K562 (cell line): ENCODE data around the gene CECR2. TPM values are rescaled to one million over a fixed set of nuclear protein-coding genes. Genes with fewer than 3 reads are reported as not detected.

Experiments
- ATAC-seq: fragments of 200-7000 bp; cut with Tn5 transposase; 3 replicates; pipeline ENCODE4 v1.9.1; 2020; ENCODE audit warnings: moderate library complexity
- BruUV-seq: library from RNA; stranded (reverse); fragments of 400-500 nt; replicated peaks from 2 replicates; lab custom pipeline; 2021; lab: Mats Ljungman, UMichigan
- CTCF ChIA-PET: fragments of 300-600 bp; formaldehyde crosslinking; extraction: SDS; loops from one replicate; lab custom pipeline; 2021; ENCODE audit warnings: low intra/inter-chr PET ratio; lab: Yijun Ruan, JAX
- POLR2A ChIA-PET: fragments of 300-600, 350-650 bp; sonication (Branson Sonifier 250); formaldehyde crosslinking; extraction: SDS; loops from one replicate; lab custom pipeline; 2021; ENCODE audit warnings: antibody characterized with exemption, inconsistent platforms; lab: Yijun Ruan, JAX
- DNase-seq, 4 experiments: peaks; one replicate each; pipeline versions ENCODE4 v3.0.0 to v3.0.0-alpha.2; 2011 to 2018; ENCODE audit warnings: low spot score in 3 of 4, mixed read lengths in 3 of 4; ENCODE audit errors: extremely low read depth in 1 of 4
- FAIRE-seq: peaks from 2 replicates; lab custom pipeline; 2011; peaks lifted over from hg19 to GRCh38; lab: Jason Lieb, UNC
- H2AFZ ChIP-seq: 2 replicates; pipeline ENCODE4 v1.6.0; 2011; ENCODE audit warnings: low read depth, low read length, control low read depth, inconsistent platforms
- H3K27ac ChIP-seq: fragments of 200-600 bp; 3 replicates; pipeline ENCODE4 v1.8.0; 2011; ENCODE audit warnings: low read depth, mild to moderate bottlenecking, control low read depth, inconsistent platforms, low read length, moderate library complexity, mixed read lengths; ENCODE audit errors: extremely low read depth
- H3K27me3 ChIP-seq, 2 experiments: fragments of 300-600 bp in 1 of 2; 2 replicates in 1 of 2; 3 replicates in 1 of 2; pipeline versions ENCODE4 v1.6.0 to v1.8.0; 2011; ENCODE audit warnings: inconsistent platforms in 2 of 2, low read length in 2 of 2, mild to moderate bottlenecking in 1 of 2, mixed read lengths in 1 of 2, moderate library complexity in 1 of 2; ENCODE audit not compliant: control insufficient read depth in 2 of 2, insufficient read depth in 2 of 2
- H3K36me3 ChIP-seq: fragments of 300-600 bp; 3 replicates; pipeline ENCODE4 v1.8.0; 2011; ENCODE audit warnings: mild to moderate bottlenecking, low read length, inconsistent platforms; ENCODE audit not compliant: control insufficient read depth, insufficient read depth
- H3K4me1 ChIP-seq, 2 experiments: fragments of 200-600 bp in 1 of 2; replicated peaks in 1 of 2; 2 replicates in 1 of 2; 3 replicates in 1 of 2; pipeline versions ENCODE4 v1.5.1 to v1.8.0; 2011; ENCODE audit warnings: inconsistent platforms in 2 of 2, low read length in 2 of 2, mild to moderate bottlenecking in 1 of 2, mixed read lengths in 1 of 2, moderate library complexity in 1 of 2; ENCODE audit not compliant: control insufficient read depth in 2 of 2, insufficient read depth in 2 of 2
- H3K4me2 ChIP-seq: 2 replicates; pipeline ENCODE4 v1.6.1; 2011; ENCODE audit warnings: low read length, control low read depth, inconsistent platforms, mixed read lengths; ENCODE audit not compliant: insufficient read depth
- H3K4me3 ChIP-seq: fragments of 200-600 bp; sonication (generic), shearing (Covaris generic); 2 replicates; pipeline ENCODE4 v1.5.1; 2016; ENCODE audit warnings: control low read depth, inconsistent platforms
- H3K79me2 ChIP-seq: fragments of 200-600 bp; 3 replicates; pipeline ENCODE4 v1.8.0; 2011; ENCODE audit warnings: low read length, inconsistent platforms; ENCODE audit not compliant: control insufficient read depth, insufficient read depth
- H3K9ac ChIP-seq, 2 experiments: 2 replicates each; pipeline versions ENCODE4 v1.6.0 to v1.6.1; 2011; ENCODE audit warnings: low read depth in 2 of 2, low read length in 2 of 2, control low read depth in 1 of 2, inconsistent platforms in 1 of 2, mild to moderate bottlenecking in 1 of 2, mixed read lengths in 1 of 2; ENCODE audit not compliant: insufficient read depth in 1 of 2
- H3K9me1 ChIP-seq: one replicate; pipeline ENCODE4 v1.6.0; 2011; ENCODE audit warnings: inconsistent platforms, mild to moderate bottlenecking, low read length, moderate library complexity; ENCODE audit not compliant: control insufficient read depth, insufficient read depth
- H3K9me3 ChIP-seq: replicated peaks from 2 replicates; pipeline ENCODE4 v1.5.1; 2011; ENCODE audit warnings: low read depth, low read length, inconsistent platforms; ENCODE audit not compliant: control insufficient read depth, insufficient read depth
- H4K20me1 ChIP-seq: replicated peaks from 2 replicates; pipeline ENCODE4 v1.6.1; 2011; ENCODE audit warnings: low read length, inconsistent platforms, mixed read lengths; ENCODE audit not compliant: control insufficient read depth, insufficient read depth
- ARID3A ChIP-seq: IDR thresholded peaks from 2 replicates; pipeline ENCODE4 v1.6.1; 2012; ENCODE audit warnings: low read depth, low read length, improper control_type of control experiment, borderline replicate concordance
- CREBBP ChIP-seq: IDR thresholded peaks from one replicate; pipeline ENCODE4 v1.6.1; 2012; ENCODE audit warnings: low read depth, mild to moderate bottlenecking, control low read depth, inconsistent platforms, low read length
- DDX20 ChIP-seq: fragments of 450-650 bp; IDR thresholded peaks from 2 replicates; pipeline ENCODE4 v1.6.1; 2016; ENCODE audit warnings: missing genetic modification characterization, low read depth, mild to moderate bottlenecking, missing compliant biosample characterization, moderate library complexity
- ETV6 ChIP-seq, 3 experiments: fragments of 150-350 bp in 1 of 3; sonication (generic) in 1 of 3; formaldehyde crosslinking in 1 of 3; IDR thresholded peaks; 2 replicates each; pipeline versions ENCODE4 v1.6.1 to v1.8.0; 2014 to 2022; ENCODE audit warnings: borderline replicate concordance in 2 of 3, low read depth in 2 of 3, antibody characterized with exemption in 1 of 3, low read length in 1 of 3, mild to moderate bottlenecking in 1 of 3, missing genetic modification reagents in 1 of 3
- FOSL1 ChIP-seq: fragments of 200-800 bp; sonication (Bioruptor generic); conservative IDR thresholded peaks from 2 replicates; pipeline ENCODE4 v1.6.1; 2016; ENCODE audit warnings: missing genetic modification characterization, missing compliant biosample characterization
- IFI16 ChIP-seq: fragments of 250-450 bp; sonication (Bioruptor Pico); IDR thresholded peaks from 2 replicates; pipeline ENCODE4 v2.1.2; 2022; ENCODE audit warnings: mild to moderate bottlenecking, inconsistent platforms
- IRF1 ChIP-seq: sonication (generic); formaldehyde crosslinking; IDR thresholded peaks from 2 replicates; pipeline ENCODE4 v1.8.0; 2022; ENCODE audit warnings: missing genetic modification reagents, mild to moderate bottlenecking, borderline replicate concordance
- LEF1 ChIP-seq: fragments of 450-650 bp; IDR thresholded peaks from 2 replicates; pipeline ENCODE4 v1.6.1; 2016; ENCODE audit warnings: mild to moderate bottlenecking
- MYC ChIP-seq, 2 experiments: fragments of 250-450 bp in 1 of 2; sonication (Bioruptor Pico) in 1 of 2; IDR thresholded peaks; 2 replicates each; pipeline versions ENCODE4 v1.5.1 to v1.6.1; 2012 to 2021; ENCODE audit warnings: low read depth in 2 of 2, borderline replicate concordance in 1 of 2, improper control_type of control experiment in 1 of 2, low read length in 1 of 2, mild to moderate bottlenecking in 1 of 2, moderate library complexity in 1 of 2
- NFE2L1 ChIP-seq: fragments of 450-650 bp; IDR thresholded peaks from 2 replicates; pipeline ENCODE4 v1.6.1; 2016; ENCODE audit warnings: missing genetic modification characterization, low read depth, mild to moderate bottlenecking, missing compliant biosample characterization, moderate library complexity, borderline replicate concordance
- SMAD3 ChIP-seq: fragments of 450-650 bp; formaldehyde crosslinking; conservative IDR thresholded peaks from 2 replicates; pipeline ENCODE4 v1.4.0; 2020; ENCODE audit warnings: mild to moderate bottlenecking
- SMARCC2 ChIP-seq: fragments of 450-650 bp; IDR thresholded peaks from 2 replicates; pipeline ENCODE4 v1.6.1; 2017; ENCODE audit warnings: antibody characterized with exemption, moderate library complexity, mild to moderate bottlenecking, low read depth
- ZNF324 ChIP-seq: fragments of 250-450 bp; sonication (Bioruptor Pico); IDR thresholded peaks from 2 replicates; pipeline ENCODE4 v1.4.0; 2020; ENCODE audit warnings: mild to moderate bottlenecking
- ZNF354B ChIP-seq: fragments of 250-450 bp; sonication (Bioruptor Pico); IDR thresholded peaks from 2 replicates; pipeline ENCODE4 v1.4.0; 2020
- ZNF766 ChIP-seq: fragments of 200-800 bp; sonication (Bioruptor generic); conservative IDR thresholded peaks from 2 replicates; pipeline ENCODE4 v1.6.1; 2016; ENCODE audit warnings: missing genetic modification characterization, missing compliant biosample characterization
- WGBS: fragments of 100-300 bp; shearing (Covaris generic); methylation state at CpG from one replicate; pipeline ENCODE4 v1.1.6; 2016; ENCODE audit warnings: low coverage, mixed read lengths; ENCODE audit not compliant: insufficient coverage; ENCODE audit errors: missing lambda C conversion rate; 5-methylcytosine and 5-hydroxymethylcytosine counted together
- in situ Hi-C: fragments of 300-500 bp; cut with MboI; formaldehyde crosslinking; loops from 4 replicates; pipeline ENCODE4 v1.15.0; 2018; ENCODE audit warnings: inconsistent platforms, mixed read lengths
- intact Hi-C: fragments of 100-400 bp; cut with micrococcal nuclease; formaldehyde crosslinking; loops from 2 replicates; pipeline ENCODE4 v1.14.2; 2022
- polyA plus RNA-seq, 8 experiments: library from polyadenylated mRNA; depleted of rRNA in 4 of 8; stranded (reverse) in 5 of 8; unstranded in 3 of 8; fragments of >200 nt; fragmentation: Nextera tagmentation in 2 of 8; fragmentation: Illumina TruSeq in 1 of 8; extraction: Ambion mirVana in 2 of 8; extraction: Trizol in 1 of 8; gene quantifications; 2 replicates each; pipeline versions ENCODE4 v1.2.1 to v1.2.3, GENCODE V29; 2011 to 2014; ENCODE audit warnings: inconsistent platforms in 1 of 8, missing spikeins in 1 of 8
- total RNA-seq, 7 experiments: library from RNA; depleted of rRNA in 6 of 7; stranded (reverse); fragments of >200 nt in 6 of 7; fragmentation: Illumina TruSeq in 2 of 7; extraction: Trizol in 2 of 7; gene quantifications; 2 replicates each; pipeline versions ENCODE4 v1.2.1 to v1.2.3, GENCODE V29; 2011 to 2021; ENCODE audit warnings: low replicate concordance in 1 of 7
- TF ChIP-seq, protein P1 (sequence below): fragments of 250-450 bp; sonication (Bioruptor Pico); IDR thresholded peaks from 2 replicates; pipeline ENCODE4 v1.8.0; 2022; ENCODE audit warnings: inconsistent platforms

CECR2 gene
- total and polyA plus RNA-seq, 9 of the 15 experiments (the other 6 are each of a cell fraction or from before 2014, with no cell fraction given), result 0.01 to 1.00 (median 0.27) TPM

GRCh38 chr22:17483688-17484372 is 114.6 kb downstream of the CECR2 start:
- Histone ChIP-seq H3K36me3 (no peaks in the 10 kb centered on the region), H2AFZ (no peak overlapping the region), H3K27ac (no peak overlapping the region), H3K4me2 (no peak overlapping the region), H3K27me3 (peaks cover 28 to 43% of the 10 kb centered on the region in 2 experiments), H3K4me3 (no peak overlapping the region), H3K9ac (no peak overlapping the region), H4K20me1 (no peaks in the 10 kb centered on the region), H3K9me1 (no peaks in the 10 kb centered on the region), H3K9me3 (no peaks in the 10 kb centered on the region), H3K79me2 (no peaks in the 10 kb centered on the region), H3K4me1 (no peaks in the 10 kb centered on the region)
- ChIA-PET CTCF (no interaction called here), POLR2A (interaction anchor here (0.8 kb wide), 1 partner anchor 17 kb away, joined by 3 read pairs; no protein-coding TSS in a partner anchor)
- in situ Hi-C loops (no loop called here), intact Hi-C loops (no loop called here)
- BruUV-seq, result no TSS peak
- no peak for DNase-seq
- no peak for ATAC-seq
- WGBS, result 0% methylated on average over 2 of the region's 2 CpGs
- FAIRE-seq, result no peak
- TF ChIP-seq ZNF766 (CRISPR knock-in tag), result no peak
- no peak for TF ChIP-seq ZNF354B (CRISPR knock-in tag)
- no peak for TF ChIP-seq SMAD3 (CRISPR knock-in tag)
- TF ChIP-seq FOSL1 (tag), result no peak
- TF ChIP-seq, protein P1, sequence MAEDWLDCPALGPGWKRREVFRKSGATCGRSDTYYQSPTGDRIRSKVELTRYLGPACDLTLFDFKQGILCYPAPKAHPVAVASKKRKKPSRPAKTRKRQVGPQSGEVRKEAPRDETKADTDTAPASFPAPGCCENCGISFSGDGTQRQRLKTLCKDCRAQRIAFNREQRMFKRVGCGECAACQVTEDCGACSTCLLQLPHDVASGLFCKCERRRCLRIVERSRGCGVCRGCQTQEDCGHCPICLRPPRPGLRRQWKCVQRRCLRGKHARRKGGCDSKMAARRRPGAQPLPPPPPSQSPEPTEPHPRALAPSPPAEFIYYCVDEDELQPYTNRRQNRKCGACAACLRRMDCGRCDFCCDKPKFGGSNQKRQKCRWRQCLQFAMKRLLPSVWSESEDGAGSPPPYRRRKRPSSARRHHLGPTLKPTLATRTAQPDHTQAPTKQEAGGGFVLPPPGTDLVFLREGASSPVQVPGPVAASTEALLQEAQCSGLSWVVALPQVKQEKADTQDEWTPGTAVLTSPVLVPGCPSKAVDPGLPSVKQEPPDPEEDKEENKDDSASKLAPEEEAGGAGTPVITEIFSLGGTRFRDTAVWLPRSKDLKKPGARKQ, result no peak
- no peak for TF ChIP-seq MYC (IDR thresholded peaks at IDR 0.05; ENCODE audit: low read depth, low read length)
- no peak for TF ChIP-seq MYC (CRISPR knock-in tag; IDR thresholded peaks at IDR 0.05; ENCODE audit: borderline replicate concordance, low read depth)
- TF ChIP-seq ETV6 (IDR thresholded peaks at IDR 0.05; ENCODE audit: borderline replicate concordance in 1 of 2, low read depth in 2 of 2, low read length in 1 of 2), result no peak
- TF ChIP-seq ETV6 (CRISPR knock-in tag; IDR thresholded peaks at IDR 0.05; ENCODE audit: borderline replicate concordance), result no peak
- no peak for TF ChIP-seq CREBBP
- no peak for TF ChIP-seq IRF1 (CRISPR knock-in tag)
- TF ChIP-seq ARID3A, result no peak
- no peak for TF ChIP-seq DDX20
- no peak for TF ChIP-seq ZNF324 (CRISPR knock-in tag)
- TF ChIP-seq IFI16 (CRISPR knock-in tag), result no peak
- TF ChIP-seq LEF1, result no peak
- TF ChIP-seq NFE2L1 (tag), result no peak
- no peak for TF ChIP-seq SMARCC2
